ENCODE results near the gene DCDC2C. TPM values are rescaled to one million over a fixed set of nuclear protein-coding genes. Genes with fewer than 3 reads are reported as not detected.

Gene DCDC2C
- total and polyA plus RNA-seq, 2 of the 4 experiments (the other 2 are of a cell fraction) = not detected

- dilution Hi-C loops (cut with HindIII; ENCODE audit: low sequenced_read_pairs, unreplicated experiment) = no loop called here
- H3K27me3 ChIP-seq (ENCODE audit: control insufficient read depth, insufficient read depth, low read length) = peaks cover 18% of the 10 kb centered on the region
- no peaks in the 10 kb centered on the region for H3K79me1 ChIP-seq (ENCODE audit: low read depth in 1 of 2, low read length in 2 of 2)
- H3K4me1 ChIP-seq (ENCODE audit: control insufficient read depth, insufficient read depth, low read length) = no peaks in the 10 kb centered on the region
- ChIA-PET CTCF (interaction anchor here (0.6 kb wide), 1 partner anchor 8 kb away, joined by 3 read pairs; no protein-coding TSS in a partner anchor), POLR2A (ENCODE audit: unreplicated experiment) (no interaction called here)
- no peak overlapping the region for H4K8ac ChIP-seq (ENCODE audit: low read depth in 2 of 2, low read length in 2 of 2)
- in situ Hi-C loops (cut with MboI; ENCODE audit: low sequenced_read_pairs) = no loop called here
- 71% methylated on average over 3 of the region's 7 CpGs; no CpG with 5 or more reads in 1 of the 2 experiments for WGBS, 2 experiments (ENCODE audit: extremely low coverage in 2 of 2, insufficient read length in 1 of 2)
- no peak overlapping the region for H3K23ac ChIP-seq (ENCODE audit: low read depth, low read length)
- H4K5ac ChIP-seq (ENCODE audit: low read depth, low read length) = no peak overlapping the region
- intact Hi-C loops (cut with micrococcal nuclease) = no loop called here
- no peak overlapping the region for H2BK5ac ChIP-seq (ENCODE audit: low read depth, low read length, poor library complexity, severe bottlenecking)
- no peak overlapping the region for H3K27ac ChIP-seq (ENCODE audit: insufficient read depth, low read length)
- no peaks in the 10 kb centered on the region for H3K9me1 ChIP-seq (ENCODE audit: insufficient read depth, low read length)
- no TSS peak for BruUV-seq (replicated peaks)
- H3K9ac ChIP-seq (ENCODE audit: low read depth, low read length) = no peak overlapping the region
- ATAC-seq (ENCODE audit: low read depth) (no peak), DNase-seq (no peak)
- H3K18ac ChIP-seq (ENCODE audit: low read depth, low read length) = no peak overlapping the region
- no peak overlapping the region for H2AFZ ChIP-seq (replicated peaks; ENCODE audit: low read length, poor library complexity)
- no peak overlapping the region for H2BK20ac ChIP-seq (ENCODE audit: low read depth, low read length)
- H3K36me3 ChIP-seq (ENCODE audit: control insufficient read depth, insufficient read depth, low read length) = no peaks in the 10 kb centered on the region
- H3K4ac ChIP-seq (ENCODE audit: low read depth, low read length) = no peak overlapping the region
- no peak overlapping the region for H3K56ac ChIP-seq (ENCODE audit: extremely low read depth, insufficient read depth, low read length)
- H2BK120ac ChIP-seq (ENCODE audit: low read depth, low read length) = no peak overlapping the region
- TF ChIP-seq ELK1 (IDR thresholded peaks at IDR 0.05; ENCODE audit: borderline replicate concordance, low read depth, low read length) = no peak
- TF ChIP-seq NFE2L2 (IDR thresholded peaks at IDR 0.05; ENCODE audit: low read depth, low read length) = no peak
- no peak for TF ChIP-seq CTCF (conservative IDR thresholded peaks at IDR 0.05; ENCODE audit: low read depth, low read length)
- no peak for TF ChIP-seq CEBPB (IDR thresholded peaks at IDR 0.05; ENCODE audit: low read depth, low read length)
- no peak for TF ChIP-seq BHLHE40 (IDR thresholded peaks at IDR 0.05; ENCODE audit: low read depth, low read length)
- no peak for TF ChIP-seq CHD1 (IDR thresholded peaks at IDR 0.05; ENCODE audit: low read depth, low read length)
- TF ChIP-seq MXI1 (IDR thresholded peaks at IDR 0.05; ENCODE audit: borderline replicate concordance, low read depth, low read length) = no peak
- TF ChIP-seq POLR2A (IDR thresholded peaks at IDR 0.05; ENCODE audit: low read depth, low read length) = no peak
- TF ChIP-seq RCOR1 (IDR thresholded peaks at IDR 0.05; ENCODE audit: insufficient replicate concordance, low read length) = no peak
- TF ChIP-seq SMC3 (IDR thresholded peaks at IDR 0.05; ENCODE audit: low read depth, low read length) = no peak
- no peak for TF ChIP-seq RAD21 (IDR thresholded peaks at IDR 0.05; ENCODE audit: low read length)
- TF ChIP-seq MAFK (IDR thresholded peaks at IDR 0.05; ENCODE audit: low read depth, low read length) = no peak
- no peak for TF ChIP-seq MAZ (IDR thresholded peaks at IDR 0.05; ENCODE audit: borderline replicate concordance, low read depth, low read length)
- no peak for TF ChIP-seq RFX5 (IDR thresholded peaks at IDR 0.05; ENCODE audit: low read depth, low read length)
- TF ChIP-seq USF2 (IDR thresholded peaks at IDR 0.05; ENCODE audit: low read depth, low read length) = no peak
- no peak for TF ChIP-seq FOS (IDR thresholded peaks at IDR 0.05; ENCODE audit: low read depth, low read length)
- no peaks in the 10 kb centered on the region for H3K9me3 ChIP-seq (ENCODE audit: control insufficient read depth, insufficient read depth, low read length)
- H3K4me2 ChIP-seq (ENCODE audit: low read depth, low read length) = no peak overlapping the region
- H2AK5ac ChIP-seq (ENCODE audit: low read depth, low read length) = no peak overlapping the region
- no peak overlapping the region for H2BK15ac ChIP-seq (ENCODE audit: low read depth, low read length)
- no peaks in the 10 kb centered on the region for H4K20me1 ChIP-seq (ENCODE audit: insufficient read depth, low read length)
- no peak overlapping the region for H4K91ac ChIP-seq (ENCODE audit: insufficient read depth, low read depth, low read length)
- H3K4me3 ChIP-seq (ENCODE audit: insufficient read depth, low read depth, low read length) = no peak overlapping the region
- no peak overlapping the region for H3K14ac ChIP-seq (replicated peaks; ENCODE audit: low read depth, low read length)
- H2AK9ac ChIP-seq (replicated peaks; ENCODE audit: low read depth, low read length, poor library complexity) = no peak overlapping the region
These were observed 32.7 kb downstream of the DCDC2C start for GRCh38 chr2:3736112-3736511.
